Endothelial cell of umbilical vein (primary cell): ENCODE data around the gene ZFYVE9. TPM values are rescaled to one million over a fixed set of nuclear protein-coding genes. Genes with fewer than 3 reads are reported as not detected.

Source experiments
- BruUV-seq: library from RNA; stranded (reverse); fragments of 400-500 nt; replicated peaks from 2 replicates; lab custom pipeline; 2021; lab: Mats Ljungman, UMichigan
- CTCF ChIA-PET: fragments of 300-600, 350-600 bp; sonication (Branson Sonifier 250); formaldehyde crosslinking; loops from one replicate; lab custom pipeline; 2021; ENCODE audit warnings: antibody characterized with exemption, inconsistent platforms; lab: Charles Lee
- POLR2A ChIA-PET: fragments of 300-600, 350-600 bp; sonication (Branson Sonifier 250); formaldehyde crosslinking; loops from one replicate; lab custom pipeline; 2021; ENCODE audit warnings: antibody characterized with exemption, inconsistent platforms; lab: Charles Lee
- DNase-seq: peaks from one replicate; pipeline ENCODE4 v3.0.0-alpha.2; 2011; ENCODE audit warnings: low read depth, low spot score
- FAIRE-seq: peaks from 2 replicates; lab custom pipeline; 2011; peaks lifted over from hg19 to GRCh38; lab: Jason Lieb, UNC
- H2AFZ ChIP-seq: 2 replicates; pipeline ENCODE4 v1.6.0; 2012; ENCODE audit warnings: low read depth, low read length, control low read depth, inconsistent platforms
- H3K27ac ChIP-seq: 2 replicates; pipeline ENCODE4 v1.5.1; 2011; ENCODE audit warnings: low read depth, mild to moderate bottlenecking, control low read depth, low read length, moderate library complexity; ENCODE audit not compliant: insufficient read depth
- H3K27me3 ChIP-seq, 2 experiments: 2 replicates each; pipeline versions ENCODE4 v1.6.0 to v1.6.1; 2011; ENCODE audit warnings: low read length in 2 of 2, mixed read lengths in 1 of 2; ENCODE audit not compliant: control insufficient read depth in 2 of 2, insufficient read depth in 2 of 2
- H3K36me3 ChIP-seq, 2 experiments: 2 replicates in 1 of 2; 3 replicates in 1 of 2; pipeline ENCODE4 v1.5.1; 2011; ENCODE audit warnings: low read length in 2 of 2, mild to moderate bottlenecking in 1 of 2, moderate library complexity in 1 of 2; ENCODE audit not compliant: control insufficient read depth in 2 of 2, insufficient read depth in 2 of 2; ENCODE audit errors: extremely low read depth in 1 of 2
- H3K4me1 ChIP-seq: 3 replicates; pipeline ENCODE4 v1.5.1; 2011; ENCODE audit warnings: mild to moderate bottlenecking, low read length; ENCODE audit not compliant: control insufficient read depth, insufficient read depth; ENCODE audit errors: extremely low read depth
- H3K4me2 ChIP-seq: 2 replicates; pipeline ENCODE4 v1.6.1; 2011; ENCODE audit warnings: low read length, control low read depth, mixed read lengths; ENCODE audit not compliant: insufficient read depth
- H3K4me3 ChIP-seq, 3 experiments: fragments of 200-600 bp in 1 of 3; sonication (generic), shearing (Covaris generic) in 1 of 3; replicated peaks in 1 of 3; 2 replicates each; pipeline ENCODE4 v1.5.1; 2011 to 2016; ENCODE audit warnings: control low read depth in 3 of 3, low read length in 3 of 3, mild to moderate bottlenecking in 2 of 3, inconsistent platforms in 1 of 3, low read depth in 1 of 3, moderate library complexity in 1 of 3; ENCODE audit not compliant: insufficient read depth in 1 of 3
- H3K79me2 ChIP-seq: 2 replicates; pipeline ENCODE4 v1.6.0; 2012; ENCODE audit warnings: low read length, inconsistent platforms; ENCODE audit not compliant: control insufficient read depth, insufficient read depth
- H3K9ac ChIP-seq: replicated peaks from 2 replicates; pipeline ENCODE3; 2011; ENCODE audit warnings: low read length, control low read depth; ENCODE audit not compliant: insufficient read depth; ENCODE audit errors: extremely low read depth
- H3K9me1 ChIP-seq: replicated peaks from 3 replicates; pipeline ENCODE4 v1.6.0; 2011; ENCODE audit warnings: mild to moderate bottlenecking, low read length; ENCODE audit not compliant: control insufficient read depth, insufficient read depth; ENCODE audit errors: extremely low read depth
- H3K9me3 ChIP-seq: replicated peaks from 2 replicates; pipeline ENCODE4 v1.5.1; 2012; ENCODE audit warnings: low read length, inconsistent platforms; ENCODE audit not compliant: control insufficient read depth, insufficient read depth
- H4K20me1 ChIP-seq: replicated peaks from 2 replicates; pipeline ENCODE3; 2011; ENCODE audit warnings: mild to moderate bottlenecking, low read length; ENCODE audit not compliant: control insufficient read depth, insufficient read depth; ENCODE audit errors: extremely low read depth
- CTCF ChIP-seq, 2 donors: IDR thresholded peaks; 1 replicate in 1 of 2; 2 replicates in 1 of 2; pipeline ENCODE4 v1.5.1; 2011; ENCODE audit warnings: low read length in 2 of 2, mild to moderate bottlenecking in 2 of 2, moderate library complexity in 2 of 2, control low read depth in 1 of 2, inconsistent platforms in 1 of 2, low read depth in 1 of 2; ENCODE audit not compliant: insufficient read depth in 1 of 2; ENCODE audit errors: extremely low read depth in 1 of 2
- EZH2 ChIP-seq: IDR thresholded peaks from 2 replicates; pipeline ENCODE4 v1.6.1; 2012; ENCODE audit warnings: borderline replicate concordance, low read depth, mild to moderate bottlenecking, moderate library complexity, low read length, inconsistent platforms; ENCODE audit not compliant: severe bottlenecking
- FOS ChIP-seq: IDR thresholded peaks from 2 replicates; pipeline ENCODE4 v1.6.1; 2011; ENCODE audit warnings: mild to moderate bottlenecking, low read length, moderate library complexity, borderline replicate concordance; ENCODE audit not compliant: insufficient read depth
- GATA2 ChIP-seq: IDR thresholded peaks from 2 replicates; pipeline ENCODE4 v1.7.0; 2011; ENCODE audit warnings: low read depth, mild to moderate bottlenecking, moderate library complexity, mixed read lengths, low read length; ENCODE audit not compliant: insufficient read length, insufficient read depth
- JUN ChIP-seq: IDR thresholded peaks from 2 replicates; pipeline ENCODE4 v1.6.1; 2011; ENCODE audit warnings: borderline replicate concordance, low read depth; ENCODE audit not compliant: insufficient read length, insufficient read depth
- MAX ChIP-seq: IDR thresholded peaks from 2 replicates; pipeline ENCODE4 v1.6.1; 2011; ENCODE audit not compliant: insufficient read depth, insufficient read length
- MYC ChIP-seq: IDR thresholded peaks from one replicate; pipeline ENCODE4 v1.6.1; 2011; ENCODE audit warnings: mild to moderate bottlenecking, low read depth, low read length
- POLR2A ChIP-seq: IDR thresholded peaks from 2 replicates; pipeline ENCODE4 v1.6.1; 2012; ENCODE audit warnings: low read depth, mild to moderate bottlenecking, control low read depth, low read length
- POLR2AphosphoS5 ChIP-seq: IDR thresholded peaks from 2 replicates; pipeline ENCODE4 v1.6.1; 2012; ENCODE audit warnings: low read depth, mild to moderate bottlenecking, control low read depth, low read length, moderate library complexity; ENCODE audit not compliant: insufficient read depth
- dilution Hi-C: fragments of 300-500 bp; cut with MboI; formaldehyde crosslinking; loops from one replicate; pipeline ENCODE4 v1.15.0; 2019; ENCODE audit warnings: low sequenced_read_pairs; ENCODE audit not compliant: extremely low pct_ligation_motif_present
- intact Hi-C: fragments of 100-400 bp; cut with micrococcal nuclease; formaldehyde crosslinking; loops from one replicate; pipeline ENCODE4 v1.10.0; 2022
- polyA plus RNA-seq, 4 experiments: library from polyadenylated mRNA; depleted of rRNA in 3 of 4; stranded (reverse) in 3 of 4; unstranded in 1 of 4; fragments of >200 nt; gene quantifications; 2 replicates each; pipeline versions ENCODE4 v1.2.1 to v1.2.3, GENCODE V29; 2011 to 2012; ENCODE audit warnings: missing spikeins in 1 of 4
- total RNA-seq: library from RNA; stranded (reverse); gene quantifications from 2 replicates; pipeline ENCODE4 v1.2.3, GENCODE V29; 2021

The ZFYVE9 gene
- total and polyA plus RNA-seq, 2 donors (not counting 3 experiments of a cell fraction or from before 2014, with no cell fraction given), result 4.1 to 16.8 TPM

DNA sequence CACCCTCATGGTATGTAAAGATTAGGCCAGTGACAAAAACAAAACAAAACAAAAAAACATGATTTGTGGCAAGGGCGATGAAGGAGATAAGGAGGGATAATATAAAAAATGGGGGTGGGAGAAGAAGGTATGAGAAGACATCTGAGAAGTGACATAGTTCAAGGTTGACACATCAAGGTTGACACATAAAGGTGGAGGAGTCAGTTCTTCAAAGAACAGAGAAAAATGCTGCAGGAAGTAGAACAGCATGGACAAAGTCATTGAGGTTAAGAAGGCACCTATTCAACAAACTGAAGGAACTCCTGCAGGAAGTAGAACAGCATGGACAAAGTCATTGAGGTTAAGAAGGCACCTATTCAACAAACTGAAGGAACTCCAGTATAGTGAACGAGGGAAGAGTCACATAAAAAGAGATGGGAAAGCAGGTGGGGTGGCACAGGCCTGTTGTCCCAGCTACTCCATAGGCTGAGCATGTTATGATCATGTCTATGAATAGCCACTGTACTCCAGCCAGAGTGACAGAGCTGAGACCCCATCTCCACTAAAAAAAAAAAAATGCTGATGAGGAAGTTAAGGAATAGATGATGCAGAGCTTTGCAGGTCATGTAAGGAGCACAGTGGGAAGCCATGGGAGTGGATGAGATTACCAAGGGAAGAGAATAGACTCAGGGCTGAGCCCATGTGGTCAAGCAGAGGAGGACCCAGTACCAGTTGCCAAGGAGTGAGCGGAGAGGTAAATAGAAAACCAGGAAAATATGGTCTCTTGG is 101.5 kb downstream of the ZFYVE9 start:
- H3K36me3 ChIP-seq, result no peaks in the 10 kb centered on the region
- no peaks in the 10 kb centered on the region for H4K20me1 ChIP-seq
- no peak overlapping the region for H3K4me2 ChIP-seq
- TF ChIP-seq CTCF (IDR thresholded peaks at IDR 0.05; ENCODE audit: extremely low read depth in 1 of 2, insufficient read depth in 1 of 2, low read depth in 1 of 2, low read length in 2 of 2), result no peak
- TF ChIP-seq FOS, result no peak
- TF ChIP-seq EZH2, result no peak
- TF ChIP-seq POLR2AphosphoS5, result no peak
- H3K4me1 ChIP-seq, result peaks cover 31% of the 10 kb centered on the region
- no peak overlapping the region for H2AFZ ChIP-seq
- H3K9me1 ChIP-seq, result no peaks in the 10 kb centered on the region
- no peak overlapping the region for H3K9ac ChIP-seq
- no peaks in the 10 kb centered on the region for H3K9me3 ChIP-seq
- dilution Hi-C loops (no loop called here), intact Hi-C loops (no loop called here)
- no peak overlapping the region for H3K27ac ChIP-seq
- FAIRE-seq (no peak), DNase-seq (no peak)
- H3K27me3 ChIP-seq, result no peaks in the 10 kb centered on the region
- ChIA-PET POLR2A (no interaction called here), CTCF (no interaction called here)
- H3K79me2 ChIP-seq, result peaks cover 2% of the 10 kb centered on the region
- BruUV-seq, result no TSS peak
- H3K4me3 ChIP-seq, result no peak overlapping the region

- POLR2A ChIA-PET, result no interaction called here
- H3K79me2 ChIP-seq, result peaks cover 9% of the 10 kb centered on the region
Measured at GRCh38 chr1:52249831-52250230, 107.9 kb downstream of the ZFYVE9 start.

More at GRCh38 chr1:52249831-52250230, 107.9 kb downstream of the ZFYVE9 start:
- Histone ChIP-seq H3K4me2 (no peak overlapping the region), H2AFZ (no peak overlapping the region), H3K9ac (no peak overlapping the region), H3K9me1 (no peaks in the 10 kb centered on the region), H3K27ac (no peak overlapping the region), H3K4me3 (no peak overlapping the region), H3K9me3 (no peaks in the 10 kb centered on the region), H4K20me1 (no peaks in the 10 kb centered on the region), H3K36me3 (no peaks in the 10 kb centered on the region), H3K4me1 (no peaks in the 10 kb centered on the region), H3K27me3 (no peaks in the 10 kb centered on the region)
- dilution Hi-C loops (no loop called here), intact Hi-C loops (no loop called here)
- no peak for TF ChIP-seq POLR2AphosphoS5
- no peak for TF ChIP-seq POLR2A
- TF ChIP-seq EZH2, result no peak
- no peak for TF ChIP-seq CTCF (IDR thresholded peaks at IDR 0.05; ENCODE audit: extremely low read depth in 1 of 2, insufficient read depth in 1 of 2, low read depth in 1 of 2, low read length in 2 of 2)
- no peak for TF ChIP-seq MAX
- TF ChIP-seq JUN, result no peak
- TF ChIP-seq FOS, result no peak
- TF ChIP-seq GATA2, result no peak
- TF ChIP-seq MYC, result no peak
- no TSS peak for BruUV-seq
- no peak for FAIRE-seq
- CTCF ChIA-PET, result no interaction called here
- no peak for DNase-seq
